ENCODE measurements around the gene SLC23A2.
A peak's percentile ranks its signal among the peaks of the same experiment; 100 is the strongest.
"Not testable (repeated sequence)": the region's sequence is repeated elsewhere in the genome, so short reads cannot be mapped to it uniquely, and the experiment has no call there.

The SLC23A2 gene

GRCh38 chr20:5033566-5033965 lies 32.3 kb upstream of the SLC23A2 start:
- Histone ChIP-seq H3K4me1 (ENCODE audit: insufficient read depth, poor library complexity, severe bottlenecking) (no peaks in the 10 kb centered on the region), H3K27me3 (ENCODE audit: insufficient read depth, poor library complexity, severe bottlenecking) (no peaks in the 10 kb centered on the region), H3K27ac (ENCODE audit: poor library complexity, severe bottlenecking) (no peak overlapping the region), H3K4me3 (ENCODE audit: severe bottlenecking) (no peak overlapping the region), H3K36me3 (ENCODE audit: low read depth) (no peaks in the 10 kb centered on the region), H3K9me3 (ENCODE audit: severe bottlenecking) (no peaks in the 10 kb centered on the region)
- no peak for DNase-seq (ENCODE audit: low spot score)
- peak; percentile 38; the same call in 1 of the 3 replicates for ATAC-seq (ENCODE audit: low read depth)
- TF ChIP-seq CTCF (IDR thresholded peaks at IDR 0.05; ENCODE audit: poor library complexity, severe bottlenecking): no peak

DNA sequence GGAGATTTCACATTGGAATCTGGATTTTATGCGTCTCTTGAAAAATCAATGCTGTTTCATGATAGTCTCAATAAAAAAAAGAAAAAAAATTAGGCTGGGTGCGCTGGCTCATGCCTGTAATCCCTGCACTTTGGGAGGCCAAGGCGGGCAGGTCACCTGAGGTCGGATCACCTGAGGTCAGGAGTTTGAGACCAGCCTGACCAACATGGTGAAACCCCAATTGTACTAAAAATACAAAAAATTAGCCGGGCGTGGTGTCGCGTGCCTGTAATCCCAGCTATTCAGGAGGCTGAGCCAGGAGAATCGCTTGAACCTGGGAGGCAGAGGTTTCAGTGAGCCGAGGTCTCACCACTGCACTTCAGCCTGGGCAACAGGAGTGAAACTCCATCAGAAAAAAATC lies 30.4 kb upstream of the SLC23A2 start:
- H3K27ac ChIP-seq (ENCODE audit: poor library complexity, severe bottlenecking); H3K9me3 ChIP-seq (ENCODE audit: severe bottlenecking); H3K4me3 ChIP-seq (ENCODE audit: severe bottlenecking); H3K27me3 ChIP-seq (ENCODE audit: insufficient read depth, poor library complexity, severe bottlenecking); H3K36me3 ChIP-seq (ENCODE audit: low read depth); ATAC-seq (ENCODE audit: low read depth); H3K4me1 ChIP-seq (ENCODE audit: insufficient read depth, poor library complexity, severe bottlenecking); DNase-seq (ENCODE audit: low spot score): not testable (repeated sequence)

GRCh38 chr20:5031206-5031557 lies 29.9 kb upstream of the SLC23A2 start:
- Histone ChIP-seq H3K36me3 (ENCODE audit: low read depth) (no peaks in the 10 kb centered on the region), H3K9me3 (ENCODE audit: severe bottlenecking) (no peaks in the 10 kb centered on the region), H3K27me3 (ENCODE audit: insufficient read depth, poor library complexity, severe bottlenecking) (no peaks in the 10 kb centered on the region), H3K4me1 (ENCODE audit: insufficient read depth, poor library complexity, severe bottlenecking) (no peaks in the 10 kb centered on the region), H3K4me3 (ENCODE audit: severe bottlenecking) (no peak overlapping the region), H3K27ac (ENCODE audit: poor library complexity, severe bottlenecking) (no peak overlapping the region)
- ATAC-seq (ENCODE audit: low read depth): no peak
- TF ChIP-seq CTCF (IDR thresholded peaks at IDR 0.05; ENCODE audit: poor library complexity, severe bottlenecking): no peak
- DNase-seq (ENCODE audit: low spot score): no peak

DNA sequence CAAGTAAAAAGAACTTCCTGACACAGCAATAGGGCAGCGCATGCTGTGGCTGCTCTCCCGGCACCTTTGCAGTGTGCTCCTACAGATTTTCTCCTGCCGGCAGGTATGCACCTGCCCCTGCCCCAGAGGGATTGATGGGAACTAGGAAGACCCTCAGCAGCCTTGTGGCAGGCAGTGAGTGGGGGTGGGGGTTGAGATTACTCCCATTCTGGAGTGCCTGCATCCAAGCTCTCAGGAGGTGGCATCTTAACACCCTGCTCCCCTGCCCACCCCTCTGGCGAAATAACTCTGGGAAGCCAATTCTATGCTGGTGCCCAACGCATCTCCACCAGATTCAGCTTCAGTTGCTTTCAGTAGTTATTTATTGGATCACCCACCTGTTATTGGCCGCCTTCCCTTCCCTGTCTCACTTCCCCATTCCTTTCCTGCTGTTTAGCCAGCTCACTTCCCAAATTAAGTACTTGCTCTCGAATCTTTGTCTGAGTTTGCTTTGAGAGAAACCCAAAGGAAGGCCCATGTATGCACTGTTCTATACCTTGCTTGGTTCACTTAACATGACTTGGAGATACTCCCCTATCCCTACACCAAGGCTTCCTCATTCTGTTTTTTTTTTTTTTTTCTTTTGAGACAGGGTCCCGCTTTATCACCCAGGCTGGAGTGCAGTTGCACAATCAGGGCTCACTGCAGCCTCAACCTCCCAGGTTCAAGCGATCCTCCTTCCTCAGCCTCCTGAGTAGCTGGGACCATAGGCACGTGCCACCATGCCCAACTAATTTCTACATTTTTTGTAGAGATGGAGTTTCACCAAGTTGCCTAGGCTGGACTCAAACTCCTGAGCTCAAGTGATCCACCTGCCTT lies 29.3 kb upstream of the SLC23A2 start:
- H3K27ac ChIP-seq (ENCODE audit: poor library complexity, severe bottlenecking): no peak overlapping the region

DNA sequence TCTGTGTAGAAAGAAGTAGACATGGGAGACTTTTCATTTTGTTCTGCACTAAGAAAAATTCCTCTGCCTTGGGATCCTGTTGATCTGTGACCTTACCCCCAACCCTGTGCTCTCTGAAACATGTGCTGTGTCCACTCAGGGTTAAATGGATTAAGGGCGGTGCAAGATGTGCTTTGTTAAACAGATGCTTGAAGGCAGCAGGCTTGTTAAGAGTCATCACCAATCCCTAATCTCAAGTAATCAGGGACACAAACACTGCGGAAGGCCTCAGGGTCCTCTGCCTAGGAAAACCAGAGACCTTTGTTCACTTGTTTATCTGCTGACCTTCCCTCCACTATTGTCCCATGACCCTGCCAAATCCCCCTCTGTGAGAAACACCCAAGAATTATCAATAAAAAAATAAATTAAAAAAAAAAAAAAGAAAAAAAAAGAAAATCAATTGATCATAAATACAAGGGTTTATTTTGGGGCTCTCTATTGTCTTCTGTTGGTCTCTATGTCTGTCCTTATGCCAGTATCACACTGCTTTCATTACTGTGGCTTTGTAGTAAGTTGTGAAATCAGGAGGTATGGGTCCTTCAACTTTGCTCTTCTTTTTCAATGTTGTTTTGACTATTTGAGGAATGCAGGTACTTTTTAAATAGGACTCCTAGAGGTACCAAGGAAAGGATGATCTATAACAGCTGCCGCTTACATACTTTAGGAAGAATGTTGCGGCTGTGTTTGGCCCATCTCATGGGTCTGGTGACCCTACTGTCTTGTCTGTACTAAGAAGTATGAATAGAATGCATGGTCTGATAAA lies 27.1 kb upstream of the SLC23A2 start:
- not testable (repeated sequence) for H3K27ac ChIP-seq (ENCODE audit: poor library complexity, severe bottlenecking); H3K4me1 ChIP-seq (ENCODE audit: insufficient read depth, poor library complexity, severe bottlenecking); H3K36me3 ChIP-seq (ENCODE audit: low read depth); H3K27me3 ChIP-seq (ENCODE audit: insufficient read depth, poor library complexity, severe bottlenecking); H3K9me3 ChIP-seq (ENCODE audit: severe bottlenecking); ATAC-seq (ENCODE audit: low read depth); H3K4me3 ChIP-seq (ENCODE audit: severe bottlenecking); DNase-seq (ENCODE audit: low spot score)

More for the DNA sequence above, 29.3 kb upstream of the SLC23A2 start:
- H3K9me3 ChIP-seq (ENCODE audit: severe bottlenecking): no peaks in the 10 kb centered on the region
- H3K27me3 ChIP-seq (ENCODE audit: insufficient read depth, poor library complexity, severe bottlenecking): no peaks in the 10 kb centered on the region
- ATAC-seq (ENCODE audit: low read depth): no peak
- DNase-seq (ENCODE audit: low spot score): no peak
- no peaks in the 10 kb centered on the region for H3K36me3 ChIP-seq (ENCODE audit: low read depth)
- H3K4me1 ChIP-seq (ENCODE audit: insufficient read depth, poor library complexity, severe bottlenecking): no peaks in the 10 kb centered on the region
- no peak for TF ChIP-seq CTCF (IDR thresholded peaks at IDR 0.05; ENCODE audit: poor library complexity, severe bottlenecking)
- no peak overlapping the region for H3K4me3 ChIP-seq (ENCODE audit: severe bottlenecking)
